Lower leg skin (tissue), 4 donors: ENCODE results near the gene MYO18A. TPM values are rescaled to one million over a fixed set of nuclear protein-coding genes. Genes with fewer than 3 reads are reported as not detected.

ENCODE experiments used
- DNase-seq, 2 donors: peaks; one replicate each; pipeline ENCODE4 v3.0.0-alpha.2; 2019; ENCODE audit warnings: low spot score in 2 of 2
- H3K4me3 ChIP-seq: fragments of 200-600 bp; sonication (generic); 2 replicates; pipeline ENCODE4 v1.5.1; 2017; ENCODE audit warnings: mild to moderate bottlenecking, low read depth; ENCODE audit not compliant: poor library complexity, severe bottlenecking
- POLR2A ChIP-seq, 2 donors: fragments of 450-650 bp; IDR thresholded peaks; one replicate each; pipeline ENCODE4 v1.6.1; 2016 to 2017; ENCODE audit warnings: antibody characterized with exemption in 2 of 2, mild to moderate bottlenecking in 1 of 2, moderate library complexity in 1 of 2
- WGBS, 2 donors: methylation state at CpG; one replicate each; pipeline ENCODE4 v1.1.5; 2018; 5-methylcytosine and 5-hydroxymethylcytosine counted together
- intact Hi-C: fragments of 100-400 bp; cut with DNase I; formaldehyde crosslinking; loops from one replicate; pipeline ENCODE4 v1.15.0; 2023; ENCODE audit warnings: low total_unique reads
- total RNA-seq, 4 donors: library from RNA; depleted of rRNA; stranded (reverse); fragments of >200 nt; gene quantifications; one replicate each; pipeline ENCODE4 v1.1.0, GENCODE V29; 2016
- TF ChIP-seq, protein P1 (sequence below), 3 donors: fragments of 450-650 bp; IDR thresholded peaks; one replicate each; pipeline ENCODE4 v1.5.1; 2016; ENCODE audit warnings: antibody characterized with exemption in 3 of 3, mild to moderate bottlenecking in 3 of 3, moderate library complexity in 2 of 3

MYO18A gene
- total RNA-seq, 4 donors from 2014 or later = 87.3 to 123 (median 94.0) TPM

GRCh38 chr17:29136998-29137730 is 43.0 kb downstream of the MYO18A start:
- DNase-seq = no peak
- WGBS, 2 donors = 84 to 88% methylated on average over 8 of the region's 8 CpGs
- intact Hi-C loops = no loop called here
- H3K4me3 ChIP-seq = no peak overlapping the region
- TF ChIP-seq, protein P1, sequence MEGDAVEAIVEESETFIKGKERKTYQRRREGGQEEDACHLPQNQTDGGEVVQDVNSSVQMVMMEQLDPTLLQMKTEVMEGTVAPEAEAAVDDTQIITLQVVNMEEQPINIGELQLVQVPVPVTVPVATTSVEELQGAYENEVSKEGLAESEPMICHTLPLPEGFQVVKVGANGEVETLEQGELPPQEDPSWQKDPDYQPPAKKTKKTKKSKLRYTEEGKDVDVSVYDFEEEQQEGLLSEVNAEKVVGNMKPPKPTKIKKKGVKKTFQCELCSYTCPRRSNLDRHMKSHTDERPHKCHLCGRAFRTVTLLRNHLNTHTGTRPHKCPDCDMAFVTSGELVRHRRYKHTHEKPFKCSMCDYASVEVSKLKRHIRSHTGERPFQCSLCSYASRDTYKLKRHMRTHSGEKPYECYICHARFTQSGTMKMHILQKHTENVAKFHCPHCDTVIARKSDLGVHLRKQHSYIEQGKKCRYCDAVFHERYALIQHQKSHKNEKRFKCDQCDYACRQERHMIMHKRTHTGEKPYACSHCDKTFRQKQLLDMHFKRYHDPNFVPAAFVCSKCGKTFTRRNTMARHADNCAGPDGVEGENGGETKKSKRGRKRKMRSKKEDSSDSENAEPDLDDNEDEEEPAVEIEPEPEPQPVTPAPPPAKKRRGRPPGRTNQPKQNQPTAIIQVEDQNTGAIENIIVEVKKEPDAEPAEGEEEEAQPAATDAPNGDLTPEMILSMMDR (IDR thresholded peaks at IDR 0.05) = no peak
- TF ChIP-seq POLR2A (IDR thresholded peaks at IDR 0.05) = no peak

GRCh38 chr17:29135464-29135863 is 44.7 kb downstream of the MYO18A start:
- TF ChIP-seq, protein P1 (IDR thresholded peaks at IDR 0.05) = no peak
- no peak for TF ChIP-seq POLR2A (IDR thresholded peaks at IDR 0.05)
- H3K4me3 ChIP-seq = no peak overlapping the region
- intact Hi-C loops = no loop called here
- 49 to 60% methylated on average over 2 of the region's 2 CpGs for WGBS, 2 donors
- DNase-seq = no peak

GRCh38 chr17:29133121-29133713 is 47.0 kb downstream of the MYO18A start:
- TF ChIP-seq, protein P1 (IDR thresholded peaks at IDR 0.05) = no peak
- TF ChIP-seq POLR2A (IDR thresholded peaks at IDR 0.05) = no peak
- WGBS, 2 donors = 69 to 70% methylated on average over 3 to 4 of the region's 4 CpGs
- intact Hi-C loops = no loop called here
- no peak for DNase-seq
- H3K4me3 ChIP-seq = no peak overlapping the region

DNA sequence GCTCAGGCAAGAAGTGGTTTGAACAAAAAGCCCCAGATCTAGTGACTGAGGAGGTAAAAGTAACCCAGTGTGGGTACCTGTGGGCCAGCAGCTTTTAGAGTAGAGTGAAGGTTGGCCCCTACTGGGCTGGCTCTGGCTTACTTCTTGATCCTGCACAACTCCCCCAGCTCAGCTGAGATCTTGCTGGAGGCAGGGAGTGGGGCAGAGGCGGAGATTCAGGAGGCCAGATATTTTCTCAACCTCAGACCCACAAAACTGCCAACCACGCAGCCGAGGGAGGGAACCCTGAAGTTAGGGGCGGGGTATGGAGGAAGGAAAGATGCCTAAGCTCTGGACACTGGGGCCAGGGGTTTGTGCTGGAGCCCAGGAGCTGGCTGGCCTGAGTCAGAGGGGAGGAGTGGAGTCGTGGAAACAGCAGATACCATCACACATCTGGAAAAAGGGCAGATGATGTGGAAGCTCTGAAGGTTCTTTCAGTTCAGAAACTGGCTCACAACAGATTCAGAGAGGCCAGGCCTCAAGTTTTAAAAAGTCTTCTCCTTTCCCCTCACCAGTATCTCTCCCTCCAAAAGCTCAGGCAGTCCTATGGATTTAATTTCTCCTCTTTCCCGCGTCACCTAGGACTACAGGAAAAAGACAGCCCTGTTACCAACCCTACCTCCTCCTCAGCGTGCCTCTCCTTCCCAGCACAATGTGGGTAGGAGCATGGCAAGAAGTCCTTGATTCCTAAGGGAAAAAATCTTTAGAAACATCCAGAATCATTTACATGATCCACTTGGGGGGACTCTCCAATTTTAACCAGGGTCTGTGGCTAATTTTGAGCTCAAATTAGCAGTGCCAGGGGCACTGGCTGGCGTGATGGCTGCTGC is 48.1 kb downstream of the MYO18A start:
- intact Hi-C loops = no loop called here
- no peak for DNase-seq
- H3K4me3 ChIP-seq = no peak overlapping the region
- TF ChIP-seq, protein P1 (IDR thresholded peaks at IDR 0.05) = no peak
- TF ChIP-seq POLR2A (IDR thresholded peaks at IDR 0.05) = no peak
- 49 to 51% methylated on average over 9 of the region's 9 CpGs for WGBS, 2 donors

DNA sequence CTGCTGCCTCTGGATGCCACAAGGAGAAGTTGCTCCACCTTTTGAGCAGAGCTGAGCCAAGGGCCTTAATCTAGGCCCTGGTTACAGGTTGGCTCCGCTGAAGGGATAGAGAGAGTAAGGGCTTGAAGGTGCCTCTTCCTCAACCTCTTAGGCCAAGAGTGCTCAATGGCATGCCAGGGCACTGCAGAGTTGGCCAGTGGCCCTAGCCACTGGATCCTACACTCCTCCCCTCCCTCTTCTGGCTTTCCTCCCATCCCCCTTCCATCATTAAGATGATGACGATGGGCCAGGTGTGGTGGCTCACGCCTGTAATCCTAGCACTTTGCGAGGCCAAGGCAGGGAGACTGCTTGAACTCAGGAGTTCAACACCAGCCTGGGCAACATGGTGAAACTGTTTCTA is 50.5 kb downstream of the MYO18A start:
- intact Hi-C loops = no loop called here
- no peak for DNase-seq
- H3K4me3 ChIP-seq = no peak overlapping the region
- 69 to 75% methylated on average over 3 to 4 of the region's 4 CpGs for WGBS, 2 donors
- TF ChIP-seq, protein P1 (IDR thresholded peaks at IDR 0.05) = no peak
- TF ChIP-seq POLR2A (IDR thresholded peaks at IDR 0.05) = no peak
